Astrocyte (in vitro differentiated cells and primary cell): ENCODE results near the gene KCNJ1.

Experiments used
- CTCF ChIP-seq: IDR thresholded peaks from 2 replicates; pipeline ENCODE4 v1.5.1; 2011; ENCODE audit warnings: low read depth, mild to moderate bottlenecking, inconsistent platforms, low read length, moderate library complexity; ENCODE audit not compliant: insufficient read depth
- EZH2 ChIP-seq: IDR thresholded peaks from 2 replicates; pipeline ENCODE4 v1.6.1; 2012; ENCODE audit warnings: mild to moderate bottlenecking, low read length, inconsistent platforms; ENCODE audit not compliant: insufficient read depth

DNA sequence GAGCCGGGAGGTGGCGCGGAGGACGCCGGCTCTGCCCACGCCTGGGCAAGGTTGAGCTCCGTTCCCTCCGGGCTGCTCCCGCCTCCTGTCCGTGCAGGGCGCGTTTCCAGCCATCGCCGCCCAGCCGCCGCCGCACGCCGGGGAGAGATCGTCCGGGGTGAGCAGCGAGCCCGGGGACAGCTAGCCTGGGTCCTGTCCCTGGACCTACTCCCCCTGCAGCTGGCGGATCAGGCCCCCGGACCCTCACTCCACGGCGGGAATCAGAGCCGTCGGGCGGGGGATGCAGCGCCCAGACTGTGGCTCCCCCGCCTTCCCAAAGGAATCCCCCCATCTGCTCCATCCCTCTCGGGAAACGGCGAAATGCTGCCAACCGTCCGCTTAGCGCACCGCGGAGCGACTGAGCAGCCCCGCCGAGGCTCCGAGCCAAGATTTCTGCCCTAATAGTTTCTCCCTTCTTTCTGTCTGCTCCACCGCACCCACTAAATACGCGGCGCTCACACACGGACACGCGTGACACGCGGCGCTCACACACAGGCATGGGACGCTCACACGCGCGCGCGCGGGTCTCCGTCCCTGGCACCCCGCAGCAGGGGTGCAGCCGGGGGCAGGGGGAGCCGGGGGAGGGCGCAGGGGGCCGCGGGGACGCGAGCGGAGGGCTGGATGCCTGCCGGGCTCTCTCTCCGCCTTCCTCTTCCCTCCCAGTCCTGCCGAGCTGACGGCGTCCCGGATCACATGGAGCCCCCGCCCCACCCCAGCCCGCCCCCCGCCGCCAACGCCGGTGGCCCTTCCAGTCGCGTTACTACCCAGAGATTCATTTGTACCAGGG, 23.7 kb upstream of the KCNJ1 start, which contains the start of gene KCNJ5:
- TF ChIP-seq CTCF (no peak), EZH2 (no peak)
